Measurements from ENCODE around the gene ZNF154.
A peak's percentile ranks its signal among the peaks of the same experiment; 100 is the strongest.

Gene ZNF154

GRCh38 chr19:57754091-57754673 lies 45.2 kb upstream of the ZNF154 start:
- Histone ChIP-seq H3K27ac (ENCODE audit: low read length) (no peak overlapping the region), H3K27me3 (ENCODE audit: insufficient read depth, low read length, poor library complexity) (no peaks in the 10 kb centered on the region), H3K9ac (ENCODE audit: low read depth, low read length) (no peak overlapping the region), H3K36me3 (ENCODE audit: insufficient read depth, low read length) (peaks cover 99% of the 10 kb centered on the region), H3K4me2 (ENCODE audit: insufficient read depth, low read length) (no peak overlapping the region), H3K4me3 (ENCODE audit: low read depth in 1 of 2, low read length in 2 of 2) (no peak overlapping the region), H3K4me1 (ENCODE audit: insufficient read depth, low read length) (peaks cover 5% of the 10 kb centered on the region), H2AFZ (ENCODE audit: low read depth, low read length) (no peak overlapping the region), H3K79me2 (ENCODE audit: insufficient read depth, low read length) (peaks cover 47% of the 10 kb centered on the region), H4K20me1 (ENCODE audit: insufficient read depth, low read length) (peaks cover 3% of the 10 kb centered on the region), H3K9me3 (ENCODE audit: insufficient read depth, low read length, severe bottlenecking) (no peaks in the 10 kb centered on the region)
- TF ChIP-seq, protein P1, sequence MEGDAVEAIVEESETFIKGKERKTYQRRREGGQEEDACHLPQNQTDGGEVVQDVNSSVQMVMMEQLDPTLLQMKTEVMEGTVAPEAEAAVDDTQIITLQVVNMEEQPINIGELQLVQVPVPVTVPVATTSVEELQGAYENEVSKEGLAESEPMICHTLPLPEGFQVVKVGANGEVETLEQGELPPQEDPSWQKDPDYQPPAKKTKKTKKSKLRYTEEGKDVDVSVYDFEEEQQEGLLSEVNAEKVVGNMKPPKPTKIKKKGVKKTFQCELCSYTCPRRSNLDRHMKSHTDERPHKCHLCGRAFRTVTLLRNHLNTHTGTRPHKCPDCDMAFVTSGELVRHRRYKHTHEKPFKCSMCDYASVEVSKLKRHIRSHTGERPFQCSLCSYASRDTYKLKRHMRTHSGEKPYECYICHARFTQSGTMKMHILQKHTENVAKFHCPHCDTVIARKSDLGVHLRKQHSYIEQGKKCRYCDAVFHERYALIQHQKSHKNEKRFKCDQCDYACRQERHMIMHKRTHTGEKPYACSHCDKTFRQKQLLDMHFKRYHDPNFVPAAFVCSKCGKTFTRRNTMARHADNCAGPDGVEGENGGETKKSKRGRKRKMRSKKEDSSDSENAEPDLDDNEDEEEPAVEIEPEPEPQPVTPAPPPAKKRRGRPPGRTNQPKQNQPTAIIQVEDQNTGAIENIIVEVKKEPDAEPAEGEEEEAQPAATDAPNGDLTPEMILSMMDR (IDR thresholded peaks at IDR 0.05; ENCODE audit: borderline replicate concordance, extremely low read depth, low read length, poor library complexity, severe bottlenecking) = no peak
- ATAC-seq (ENCODE audit: insufficient read depth, low read depth) (no peak), DNase-seq (no peak)

GRCh38 chr19:57748029-57748428 lies 39.0 kb upstream of the ZNF154 start:
- ATAC-seq (ENCODE audit: insufficient read depth, low read depth) (no peak), DNase-seq (no peak)
- peaks cover 61% of the 10 kb centered on the region for H3K36me3 ChIP-seq (ENCODE audit: insufficient read depth, low read length)
- TF ChIP-seq EZH2 (IDR thresholded peaks at IDR 0.05; ENCODE audit: borderline replicate concordance, low read depth, low read length, severe bottlenecking) = no peak
- TF ChIP-seq, protein P1 (IDR thresholded peaks at IDR 0.05; ENCODE audit: borderline replicate concordance, extremely low read depth, low read length, poor library complexity, severe bottlenecking) = no peak
- H3K9me3 ChIP-seq (ENCODE audit: insufficient read depth, low read length, severe bottlenecking) = no peaks in the 10 kb centered on the region
- no peaks in the 10 kb centered on the region for H4K20me1 ChIP-seq (ENCODE audit: insufficient read depth, low read length)
- no peak overlapping the region for H2AFZ ChIP-seq (ENCODE audit: low read depth, low read length)
- peaks cover 33% of the 10 kb centered on the region for H3K4me1 ChIP-seq (ENCODE audit: insufficient read depth, low read length)
- peaks cover 57% of the 10 kb centered on the region for H3K79me2 ChIP-seq (ENCODE audit: insufficient read depth, low read length)
- H3K4me2 ChIP-seq (ENCODE audit: insufficient read depth, low read length) = peak overlapping the region; percentile 77
- H3K27ac ChIP-seq (ENCODE audit: low read length) = no peak overlapping the region; the same call in 1 of the 2 replicates
- H3K27me3 ChIP-seq (ENCODE audit: insufficient read depth, low read length, poor library complexity) = no peaks in the 10 kb centered on the region
- H3K9ac ChIP-seq (ENCODE audit: low read depth, low read length) = peak overlapping the region; percentile 89
- peak overlapping the region; percentile 72 to 97; a peak in 3 of 4 replicates for H3K4me3 ChIP-seq (ENCODE audit: low read depth in 1 of 2, low read length in 2 of 2)

DNA sequence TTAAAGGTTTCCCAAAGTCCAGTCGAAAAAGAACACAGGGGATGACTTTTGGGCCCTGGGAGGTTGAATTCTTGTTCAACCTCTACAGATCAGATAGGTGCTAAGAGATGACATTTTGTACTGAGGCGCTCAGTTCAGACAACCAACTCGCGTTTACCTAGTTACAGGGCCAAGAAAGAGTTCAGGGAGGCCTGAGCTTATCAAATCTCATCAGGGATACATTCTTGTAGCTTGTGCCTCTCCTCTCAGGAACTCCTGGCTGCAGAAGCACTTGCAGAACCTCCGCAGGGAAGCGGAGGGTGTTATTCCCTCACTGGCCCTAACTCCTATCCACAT lies 38.4 kb upstream of the ZNF154 start:
- peaks cover 55% of the 10 kb centered on the region for H3K36me3 ChIP-seq (ENCODE audit: insufficient read depth, low read length)
- peak overlapping the region; percentile 72 to 97 for H3K4me3 ChIP-seq (ENCODE audit: low read depth in 1 of 2, low read length in 2 of 2)
- ATAC-seq (ENCODE audit: insufficient read depth, low read depth) (no peak), DNase-seq (no peak)
- peak overlapping the region; percentile 91 for H3K27ac ChIP-seq (ENCODE audit: low read length)
- no peaks in the 10 kb centered on the region for H3K27me3 ChIP-seq (ENCODE audit: insufficient read depth, low read length, poor library complexity)
- H3K9me3 ChIP-seq (ENCODE audit: insufficient read depth, low read length, severe bottlenecking) = no peaks in the 10 kb centered on the region
- peak overlapping the region; percentile 89 for H3K9ac ChIP-seq (ENCODE audit: low read depth, low read length)
- peaks cover 51% of the 10 kb centered on the region for H3K79me2 ChIP-seq (ENCODE audit: insufficient read depth, low read length)
- H4K20me1 ChIP-seq (ENCODE audit: insufficient read depth, low read length) = no peaks in the 10 kb centered on the region
- TF ChIP-seq EZH2 (IDR thresholded peaks at IDR 0.05; ENCODE audit: borderline replicate concordance, low read depth, low read length, severe bottlenecking) = no peak
- TF ChIP-seq, protein P1 (IDR thresholded peaks at IDR 0.05; ENCODE audit: borderline replicate concordance, extremely low read depth, low read length, poor library complexity, severe bottlenecking) = no peak
- H3K4me2 ChIP-seq (ENCODE audit: insufficient read depth, low read length) = peak overlapping the region; percentile 77
- peaks cover 33% of the 10 kb centered on the region for H3K4me1 ChIP-seq (ENCODE audit: insufficient read depth, low read length)
- peak overlapping the region; percentile 91 for H2AFZ ChIP-seq (ENCODE audit: low read depth, low read length)
